HPDE6-E6E7 (cell line): Measurements from ENCODE around the gene BLNK.
"Not testable (repeated sequence)": the region's sequence is repeated elsewhere in the genome, so short reads cannot be mapped to it uniquely, and the experiment has no call there.

Experiments used
- DNase-seq: peaks from one replicate; pipeline ENCODE4 v3.0.0; 2011; ENCODE audit warnings: missing footprints; ENCODE audit errors: extremely low spot score

Gene BLNK

GRCh38 chr10:96271016-96271815 lies at the start of gene BLNK:
TSS of gene BLNK (minus strand) at chr10:96271569. CDS start at chr10:96271398, 171 bp downstream.
- DNase-seq = peak; percentile 72

- no peak for DNase-seq
Observed at GRCh38 chr10:96319754-96320474, 48.5 kb upstream of the BLNK start.

- no peak for DNase-seq
Observed at GRCh38 chr10:96317067-96317833, 45.9 kb upstream of the BLNK start.

- DNase-seq = no peak
Observed at GRCh38 chr10:96313344-96313743, 42.0 kb upstream of the BLNK start.

GRCh38 chr10:96311180-96311715 lies 39.9 kb upstream of the BLNK start:
- no peak for DNase-seq

GRCh38 chr10:96310321-96310669 lies 38.9 kb upstream of the BLNK start:
- no peak for DNase-seq

GRCh38 chr10:96309628-96310320 lies 38.4 kb upstream of the BLNK start:
- DNase-seq = no peak

- DNase-seq = not testable (repeated sequence)
Observed at GRCh38 chr10:96308854-96309253, 37.5 kb upstream of the BLNK start.

GRCh38 chr10:96306516-96306915 lies 35.1 kb upstream of the BLNK start:
- no peak for DNase-seq

- DNase-seq = no peak
Observed at GRCh38 chr10:96305019-96305418, 33.6 kb upstream of the BLNK start.

- no peak for DNase-seq
Observed at GRCh38 chr10:96304230-96304629, 32.9 kb upstream of the BLNK start, which contains the start of gene DNTT. TSS of gene DNTT (plus strand) at chr10:96304434. CDS start at chr10:96304498, 64 bp downstream.

GRCh38 chr10:96301616-96302015 lies 30.2 kb upstream of the BLNK start:
- DNase-seq = no peak

- no peak for DNase-seq
Observed at GRCh38 chr10:96299383-96299782, 28.0 kb upstream of the BLNK start.

GRCh38 chr10:96298362-96298761 lies 27.0 kb upstream of the BLNK start:
- no peak for DNase-seq

- DNase-seq = no peak
Observed at GRCh38 chr10:96297486-96297885, 26.1 kb upstream of the BLNK start.

- no peak for DNase-seq
Observed at GRCh38 chr10:96295475-96295874, 24.1 kb upstream of the BLNK start.

- DNase-seq = peak; percentile 50
Observed at GRCh38 chr10:96292971-96293920, 21.9 kb upstream of the BLNK start.

GRCh38 chr10:96290368-96291133 lies 19.2 kb upstream of the BLNK start:
- DNase-seq = no peak

- DNase-seq = no peak
Observed at GRCh38 chr10:96289218-96289910, 18.0 kb upstream of the BLNK start.
